H9 (cell line): ENCODE measurements around the gene ADAMTS3. TPM values are rescaled to one million over a fixed set of nuclear protein-coding genes. Genes with fewer than 3 reads are reported as not detected.

Experiments
- DNase-seq: peaks from one replicate; pipeline ENCODE4 v3.0.0-alpha.2; 2017
- H2AFZ ChIP-seq: one replicate; pipeline ENCODE4 v1.6.1; 2013; ENCODE audit warnings: mild to moderate bottlenecking, low read length, control low read depth, moderate library complexity
- H2AK5ac ChIP-seq: 2 replicates; pipeline ENCODE4 v1.6.1; 2013; ENCODE audit warnings: low read length, control low read depth, mixed read lengths; ENCODE audit not compliant: insufficient read length
- H2BK120ac ChIP-seq: one replicate; pipeline ENCODE4 v1.6.1; 2013; ENCODE audit warnings: low read depth, mild to moderate bottlenecking, low read length, control low read depth, inconsistent platforms; ENCODE audit not compliant: poor library complexity, severe bottlenecking
- H2BK12ac ChIP-seq: 2 replicates; pipeline ENCODE4 v1.6.1; 2013; ENCODE audit warnings: low read length, control low read depth, mixed read lengths, low read depth; ENCODE audit not compliant: insufficient read length
- H2BK15ac ChIP-seq: 2 replicates; pipeline ENCODE4 v1.6.1; 2013; ENCODE audit warnings: low read depth, low read length, control low read depth
- H2BK20ac ChIP-seq: one replicate; pipeline ENCODE4 v1.6.1; 2013; ENCODE audit warnings: low read depth, mild to moderate bottlenecking, low read length, control low read depth, inconsistent platforms; ENCODE audit not compliant: poor library complexity, severe bottlenecking
- H2BK5ac ChIP-seq: 2 replicates; pipeline ENCODE4 v1.6.1; 2013; ENCODE audit warnings: low read length, control low read depth, mixed read lengths; ENCODE audit not compliant: insufficient read length
- H3K14ac ChIP-seq: 2 replicates; pipeline ENCODE4 v1.6.1; 2013; ENCODE audit warnings: low read length, control low read depth; ENCODE audit not compliant: insufficient read depth
- H3K18ac ChIP-seq: 2 replicates; pipeline ENCODE4 v1.6.1; 2013; ENCODE audit warnings: low read depth, mild to moderate bottlenecking, mixed read lengths, low read length, control low read depth; ENCODE audit not compliant: insufficient read length
- H3K23ac ChIP-seq: 2 replicates; pipeline ENCODE4 v1.6.1; 2013; ENCODE audit warnings: low read length, control low read depth, mixed read lengths, low read depth; ENCODE audit not compliant: insufficient read length
- H3K23me2 ChIP-seq: 2 replicates; pipeline ENCODE4 v1.6.1; 2013; ENCODE audit warnings: low read depth, mild to moderate bottlenecking, mixed read lengths, low read length, control low read depth; ENCODE audit not compliant: insufficient read length, poor library complexity, severe bottlenecking
- H3K27ac ChIP-seq: 2 replicates; pipeline ENCODE4 v1.5.1; 2013; ENCODE audit warnings: low read length, control low read depth, mixed read lengths, low read depth; ENCODE audit not compliant: insufficient read length
- H3K27me3 ChIP-seq: 2 replicates; pipeline ENCODE4 v1.6.1; 2013; ENCODE audit warnings: low read length, control low read depth, inconsistent platforms; ENCODE audit not compliant: insufficient read depth
- H3K4ac ChIP-seq: 2 replicates; pipeline ENCODE4 v1.6.1; 2013; ENCODE audit warnings: low read depth, mild to moderate bottlenecking, control low read depth, inconsistent platforms, low read length, moderate library complexity
- H3K4me1 ChIP-seq: 2 replicates; pipeline ENCODE4 v1.6.1; 2013; ENCODE audit warnings: low read length, control low read depth, inconsistent platforms; ENCODE audit not compliant: insufficient read depth
- H3K4me2 ChIP-seq: 2 replicates; pipeline ENCODE4 v1.6.1; 2013; ENCODE audit warnings: low read length, control low read depth, mixed read lengths; ENCODE audit not compliant: insufficient read length, insufficient read depth
- H3K56ac ChIP-seq: 2 replicates; pipeline ENCODE4 v1.6.1; 2013; ENCODE audit warnings: low read depth, mild to moderate bottlenecking, mixed read lengths, low read length, control low read depth; ENCODE audit not compliant: insufficient read length
- H3K79me1 ChIP-seq: 2 replicates; pipeline ENCODE4 v1.6.1; 2013; ENCODE audit warnings: low read depth, mild to moderate bottlenecking, moderate library complexity, low read length, control low read depth, inconsistent platforms; ENCODE audit not compliant: insufficient read depth, poor library complexity, severe bottlenecking
- H3K79me2 ChIP-seq: 2 replicates; pipeline ENCODE4 v1.6.1; 2013; ENCODE audit warnings: low read length, control low read depth, inconsistent platforms; ENCODE audit not compliant: insufficient read depth
- H3K9ac ChIP-seq: 2 replicates; pipeline ENCODE4 v1.6.1; 2013; ENCODE audit warnings: low read length, control low read depth, mixed read lengths; ENCODE audit not compliant: insufficient read length; ENCODE audit errors: extremely low read depth
- H3K9me3 ChIP-seq: one replicate; pipeline ENCODE4 v1.6.1; 2013; ENCODE audit warnings: low read depth, low read length, inconsistent platforms; ENCODE audit not compliant: control insufficient read depth
- H3T11ph ChIP-seq: one replicate; pipeline ENCODE4 v1.6.1; 2013; ENCODE audit warnings: mild to moderate bottlenecking, low read length, control low read depth, inconsistent platforms
- H4K20me1 ChIP-seq: one replicate; pipeline ENCODE4 v1.6.1; 2013; ENCODE audit not compliant: control insufficient read depth, insufficient read length, insufficient read depth
- H4K5ac ChIP-seq: 2 replicates; pipeline ENCODE4 v1.6.1; 2013; ENCODE audit warnings: low read depth, mild to moderate bottlenecking, mixed read lengths, low read length, control low read depth; ENCODE audit not compliant: insufficient read length
- H4K8ac ChIP-seq: replicated peaks from 2 replicates; pipeline ENCODE4 v1.6.1; 2013; ENCODE audit warnings: low read length, control low read depth, mixed read lengths, low read depth; ENCODE audit not compliant: insufficient read length
- H4K91ac ChIP-seq: 2 replicates; pipeline ENCODE4 v1.6.1; 2013; ENCODE audit warnings: low read depth, mild to moderate bottlenecking, moderate library complexity, mixed read lengths, low read length, control low read depth; ENCODE audit not compliant: insufficient read length
- H3K27ac Mint-ChIP-seq, 3 experiments: 2 replicates in 2 of 3; 3 replicates in 1 of 3; pipeline ENCODE4 v1.8.0; 2020 to 2021; ENCODE audit warnings: mixed read lengths in 3 of 3, mild to moderate bottlenecking in 1 of 3, moderate library complexity in 1 of 3
- H3K27me3 Mint-ChIP-seq: 2 replicates; pipeline ENCODE4 v1.8.0; 2021; ENCODE audit warnings: low read depth, mild to moderate bottlenecking, moderate library complexity, mixed read lengths
- H3K36me3 Mint-ChIP-seq, 3 experiments: 2 replicates in 2 of 3; 3 replicates in 1 of 3; pipeline ENCODE4 v1.8.0; 2020 to 2021; ENCODE audit warnings: low read depth in 3 of 3, mixed read lengths in 3 of 3; ENCODE audit not compliant: insufficient read depth in 1 of 3
- H3K4me1 Mint-ChIP-seq, 2 experiments: 2 replicates each; pipeline ENCODE4 v1.8.0; 2020; ENCODE audit warnings: mixed read lengths in 2 of 2
- H3K4me3 Mint-ChIP-seq, 2 experiments: 2 replicates in 1 of 2; 3 replicates in 1 of 2; pipeline ENCODE4 v1.8.0; 2020 to 2021; ENCODE audit warnings: mild to moderate bottlenecking in 2 of 2, mixed read lengths in 2 of 2, moderate library complexity in 1 of 2
- H3K9me3 Mint-ChIP-seq, 2 experiments: 2 replicates in 1 of 2; 3 replicates in 1 of 2; pipeline ENCODE4 v1.8.0; 2020; ENCODE audit warnings: mild to moderate bottlenecking in 2 of 2, mixed read lengths in 2 of 2, moderate library complexity in 1 of 2
- CTCF ChIP-seq: fragments of 200-600 bp; sonication (generic); conservative IDR thresholded peaks from 3 replicates; pipeline ENCODE4 v1.8.0; 2021; ENCODE audit warnings: antibody characterized with exemption, mild to moderate bottlenecking
- WGBS: extraction: QIAGEN DNeasy Blood & Tissue Kit; methylation state at CpG from one replicate; pipeline ENCODE4 v1.1.7; 2013; ENCODE audit warnings: missing lambda C conversion rate, low lambda C conversion rate, mixed read lengths; ENCODE audit not compliant: insufficient read length; ENCODE audit errors: extremely low coverage; 5-methylcytosine and 5-hydroxymethylcytosine counted together
- total RNA-seq: library from RNA; stranded (reverse); gene quantifications from 2 replicates; pipeline ENCODE4 v1.2.1, GENCODE V29; 2021

ADAMTS3 gene
- total RNA-seq, 1 experiment from 2014 or later: 1.1 TPM

- Histone ChIP-seq H3K27ac (no peak overlapping the region), H3K23me2 (no peaks in the 10 kb centered on the region), H4K8ac (no peak overlapping the region), H3K9me3 (no peaks in the 10 kb centered on the region), H2AFZ (no peak overlapping the region), H3K27me3 (no peaks in the 10 kb centered on the region), H3K18ac (no peak overlapping the region), H3K23ac (no peak overlapping the region), H3K79me1 (no peaks in the 10 kb centered on the region), H3K4ac (no peak overlapping the region), H2BK5ac (no peak overlapping the region), H4K20me1 (no peaks in the 10 kb centered on the region), H3K4me2 (no peak overlapping the region), H3T11ph (no peak overlapping the region), H2BK15ac (no peak overlapping the region), H3K4me1 (no peaks in the 10 kb centered on the region), H3K79me2 (no peaks in the 10 kb centered on the region), H2BK120ac (no peak overlapping the region), H2AK5ac (no peak overlapping the region), H3K9ac (no peak overlapping the region), H4K5ac (no peak overlapping the region), H4K91ac (no peak overlapping the region), H2BK20ac (no peak overlapping the region), H3K56ac (no peak overlapping the region), H3K14ac (no peak overlapping the region), H2BK12ac (no peak overlapping the region)
- Mint-ChIP-seq H3K4me1 (no peaks in the 10 kb centered on the region), H3K4me3 (no peak overlapping the region), H3K27me3 (no peaks in the 10 kb centered on the region), H3K27ac (peak overlapping the region in 1 of 3 experiments; percentile 42; a peak in 1 of 7 replicates), H3K9me3 (no peaks in the 10 kb centered on the region), H3K36me3 (no peaks in the 10 kb centered on the region)
- no peak for DNase-seq
- TF ChIP-seq CTCF: peak; percentile 45; the same call in 2 of the 3 replicates
- WGBS: no CpG with 5 or more reads among the region's 1 CpG
Observed at GRCh38 chr4:72340803-72341431, 228.1 kb downstream of the ADAMTS3 start.
